HG02798 (cell line): Measurements from ENCODE around the gene FBXW9.
"Not testable (repeated sequence)": the region's sequence is repeated elsewhere in the genome, so short reads cannot be mapped to it uniquely, and the experiment has no call there.

Source experiments
- ATAC-seq: cut with Tn5 transposase; IDR thresholded peaks from one replicate; pipeline ENCODE4 v1.9.1; 2021; ENCODE audit warnings: mild to moderate bottlenecking; ENCODE audit not compliant: unreplicated experiment, poor library complexity

FBXW9 gene

DNA sequence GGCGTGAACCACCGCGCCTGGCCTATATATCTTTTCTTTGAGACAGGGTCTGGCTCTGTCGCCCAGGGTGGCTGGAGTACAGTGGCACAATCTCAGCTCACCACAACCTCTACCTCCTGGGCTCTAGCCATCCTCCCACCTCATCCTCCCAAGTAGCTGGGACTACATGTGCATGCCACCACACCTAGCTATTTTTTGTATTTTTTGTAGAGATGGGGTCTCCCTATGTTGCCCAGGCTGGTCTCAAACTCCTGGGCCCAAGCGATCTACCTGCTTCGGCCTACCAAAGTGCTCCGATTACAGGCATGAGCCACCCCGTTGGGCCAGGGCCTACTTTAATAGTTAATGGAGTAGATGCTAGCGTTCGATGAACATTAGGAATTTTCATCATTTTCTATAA is 23.9 kb upstream of the FBXW9 start:
- no peak for ATAC-seq

DNA sequence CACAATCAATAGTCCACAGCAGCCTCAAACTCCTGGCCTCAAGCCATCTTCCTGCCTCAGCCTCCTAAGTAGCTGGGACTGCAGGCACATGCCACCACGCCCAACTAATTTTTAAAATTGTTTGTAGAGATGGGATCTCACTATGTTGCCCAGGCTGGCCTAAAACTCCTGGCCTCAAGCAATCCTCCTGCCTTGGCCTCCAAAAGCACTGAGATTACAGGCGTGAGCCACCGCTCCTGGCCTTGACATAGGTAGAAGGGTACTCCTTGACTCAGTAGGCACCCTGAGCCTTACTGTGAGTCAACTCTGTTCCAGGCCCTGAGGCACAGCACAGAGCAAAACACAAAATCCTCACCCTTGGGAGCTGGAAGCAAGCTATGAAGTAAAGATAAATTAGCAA is 19.5 kb upstream of the FBXW9 start:
- no peak for ATAC-seq

DNA sequence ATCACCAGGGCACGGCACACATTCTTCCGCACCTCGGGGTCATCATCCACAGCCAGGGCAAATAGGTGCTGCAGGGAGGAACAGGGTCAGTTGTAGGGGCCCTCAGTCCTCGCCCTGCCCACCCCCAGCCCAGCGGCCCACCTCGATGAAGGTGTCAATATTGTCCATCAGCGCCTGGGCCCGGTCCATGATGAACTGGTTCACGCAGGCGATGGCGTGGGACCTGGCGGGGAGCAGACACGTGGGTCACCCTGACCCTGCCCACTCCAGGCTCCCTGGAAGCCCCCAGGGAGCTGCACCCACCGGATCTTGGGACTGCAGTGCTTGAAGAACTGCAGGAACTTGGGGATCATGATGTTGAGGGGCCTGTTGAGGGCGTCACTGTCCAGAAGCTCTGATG is 18.7 kb upstream of the FBXW9 start:
- ATAC-seq = no peak

DNA sequence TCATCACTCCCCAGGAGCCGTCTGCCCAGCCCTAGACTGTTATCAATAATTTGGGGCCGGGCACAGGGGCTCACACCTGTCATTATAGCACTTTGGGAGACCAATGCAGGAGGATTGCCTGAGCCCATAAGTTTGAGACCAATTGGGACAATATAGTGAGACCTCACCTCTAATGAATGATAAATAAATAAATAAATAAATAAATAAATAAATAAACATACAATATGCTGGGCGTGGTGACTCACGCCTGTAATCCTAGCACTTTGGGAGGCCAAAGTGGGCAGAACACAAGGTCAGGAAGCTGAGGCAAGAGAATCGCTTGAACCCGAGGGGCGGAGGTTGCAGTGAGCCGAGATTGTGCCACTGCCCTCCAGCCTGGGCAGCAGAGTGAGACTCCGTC is 16.9 kb upstream of the FBXW9 start:
- not testable (repeated sequence) for ATAC-seq

DNA sequence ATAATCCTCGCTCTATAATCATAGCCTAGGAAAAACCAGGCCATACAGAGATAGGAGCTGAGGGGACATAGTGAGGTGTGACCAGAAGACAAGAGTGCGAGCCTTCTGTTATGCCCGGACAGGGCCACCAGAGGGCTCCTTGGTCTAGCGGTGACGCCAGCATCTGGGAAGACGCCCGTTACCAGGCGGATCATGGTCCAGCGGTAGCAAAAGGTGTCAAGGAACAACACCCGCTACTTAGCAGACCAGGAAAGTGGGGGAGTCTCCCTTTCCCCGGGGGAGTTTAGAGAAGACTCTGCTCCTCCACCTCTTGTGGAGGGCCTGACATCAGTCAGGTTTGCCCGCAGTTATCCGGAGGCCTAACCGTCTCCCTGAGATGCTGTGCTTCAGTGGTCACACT is 15.6 kb upstream of the FBXW9 start:
- not testable (repeated sequence) for ATAC-seq

DNA sequence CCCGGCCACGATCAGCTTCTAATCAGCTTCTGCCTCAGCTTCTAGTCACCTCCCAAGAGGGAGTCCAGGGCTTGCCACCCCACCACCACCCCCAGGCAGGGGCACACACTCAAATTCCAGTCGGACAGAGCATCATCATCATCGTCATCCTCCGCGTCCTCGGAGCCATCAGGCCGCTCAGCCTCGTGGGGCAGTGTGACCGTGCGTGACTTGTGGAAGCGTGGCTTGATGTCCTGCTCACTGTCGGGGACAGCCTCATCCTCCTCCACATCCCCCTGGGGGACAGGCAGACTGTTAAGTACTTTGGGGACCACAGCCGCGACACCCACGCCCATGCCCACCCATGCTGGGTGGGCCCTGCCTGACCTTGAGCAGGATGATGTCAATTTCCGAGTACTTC is 14.8 kb upstream of the FBXW9 start:
- no peak for ATAC-seq

DNA sequence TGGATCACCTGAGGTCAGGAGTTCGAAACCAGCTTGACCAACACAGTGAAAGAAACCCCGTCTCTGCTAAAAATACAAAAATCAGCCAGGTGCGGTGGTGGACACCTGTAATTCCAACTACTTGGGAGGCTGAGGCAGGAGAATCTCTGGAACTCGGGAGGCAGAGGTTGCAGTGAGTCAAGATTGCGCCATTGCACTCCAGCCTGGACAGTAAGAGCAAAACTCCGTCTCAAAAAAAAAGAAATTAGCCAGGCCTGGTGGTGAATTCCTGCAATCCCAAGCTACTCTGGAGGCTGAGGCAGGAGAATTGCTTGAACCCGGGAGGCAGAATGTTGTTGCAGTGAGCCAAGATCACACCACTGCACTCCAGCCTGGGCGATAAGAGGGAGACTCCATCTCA is 12.2 kb upstream of the FBXW9 start:
- ATAC-seq = no peak

DNA sequence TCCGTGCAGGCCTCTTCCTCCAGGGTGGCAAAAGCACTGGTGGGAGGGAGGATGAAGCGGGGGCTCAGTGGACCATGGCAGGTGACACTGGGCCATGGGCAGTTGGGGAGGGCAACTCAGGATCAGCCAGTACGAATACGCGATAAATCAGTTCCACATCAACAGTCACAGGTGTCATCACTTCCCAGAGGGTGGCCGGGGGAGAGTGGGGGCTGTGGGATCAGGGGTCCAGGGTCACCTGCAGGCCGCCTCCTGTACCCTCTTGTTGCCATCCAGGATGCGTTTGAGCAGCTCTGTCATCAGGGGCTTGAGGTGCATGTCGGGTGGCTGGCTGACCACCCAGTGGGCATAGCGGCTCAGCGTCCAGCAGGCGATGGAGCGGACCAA is 9.9 kb upstream of the FBXW9 start:
- no peak for ATAC-seq

DNA sequence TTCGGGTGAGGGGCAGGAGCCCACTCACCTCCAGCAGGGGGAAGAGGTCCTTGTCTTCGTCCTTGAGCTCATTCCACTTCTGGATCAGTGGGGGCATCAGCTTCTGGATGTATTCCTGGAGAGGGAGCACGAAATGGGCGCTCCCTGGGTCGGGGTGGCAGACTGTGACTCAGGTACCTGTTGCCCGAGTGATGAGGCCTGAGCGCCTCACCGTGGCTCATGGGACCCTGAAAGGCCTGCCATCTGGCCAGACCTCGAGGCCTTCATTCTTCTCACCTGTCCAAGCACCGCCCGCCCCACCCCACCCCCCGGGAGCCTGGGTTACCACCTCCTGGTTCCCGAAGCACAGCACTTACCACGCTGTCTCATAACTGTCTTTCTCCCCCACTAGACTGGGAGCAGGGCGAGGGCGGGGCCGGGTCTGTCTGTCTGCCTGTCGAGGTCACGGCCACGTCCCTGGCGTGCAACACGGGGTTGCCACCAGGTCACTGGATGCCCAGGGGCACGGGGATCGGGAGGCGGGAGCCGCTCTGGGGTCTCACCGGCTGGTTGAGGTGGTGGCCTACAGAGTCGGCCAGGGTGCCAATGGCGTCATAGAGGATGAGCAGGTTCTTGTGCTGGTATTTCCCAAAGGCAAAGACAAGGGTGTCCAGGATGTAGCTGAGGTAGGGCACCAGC is 9.4 kb upstream of the FBXW9 start:
- ATAC-seq = no peak

DNA sequence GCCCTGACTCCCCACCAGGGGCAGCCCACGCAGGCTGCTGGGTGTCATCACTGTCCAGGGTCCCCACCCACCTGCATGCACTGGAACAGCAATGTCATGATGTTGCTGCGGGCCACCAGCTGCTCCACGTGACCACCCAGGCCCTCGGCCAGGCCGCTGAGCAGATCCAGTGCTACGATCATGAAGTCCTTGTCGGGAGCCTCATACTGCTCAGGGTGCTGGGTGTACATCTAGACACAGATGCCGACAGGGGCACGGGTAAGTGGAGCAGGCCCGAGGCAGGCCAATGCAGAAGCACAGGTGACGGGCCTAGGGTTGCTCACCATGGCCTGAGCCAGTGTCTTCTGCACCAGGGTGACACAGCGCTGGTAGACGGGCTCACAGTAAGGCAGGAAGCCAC is 8.7 kb upstream of the FBXW9 start:
- no peak for ATAC-seq

DNA sequence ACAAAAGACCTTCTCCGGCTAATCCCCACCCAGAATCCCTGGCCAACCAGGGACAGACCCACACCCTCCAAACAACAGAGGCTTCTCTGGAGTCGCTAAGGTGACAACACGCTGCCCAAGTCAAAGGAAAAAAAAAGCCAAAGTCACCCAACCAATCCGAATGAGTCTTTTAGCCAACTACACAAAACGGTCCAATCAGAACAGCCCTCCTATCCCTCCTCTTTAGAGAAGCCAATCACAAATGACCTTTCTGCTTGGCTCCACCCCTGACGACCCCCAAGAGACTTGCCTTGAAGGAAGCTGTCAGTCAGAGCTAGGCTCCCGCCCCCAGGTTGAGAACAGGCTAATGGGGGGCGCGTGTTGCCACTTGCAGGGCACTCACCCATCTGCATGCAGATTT is 6.6 kb upstream of the FBXW9 start:
- no peak for ATAC-seq

DNA sequence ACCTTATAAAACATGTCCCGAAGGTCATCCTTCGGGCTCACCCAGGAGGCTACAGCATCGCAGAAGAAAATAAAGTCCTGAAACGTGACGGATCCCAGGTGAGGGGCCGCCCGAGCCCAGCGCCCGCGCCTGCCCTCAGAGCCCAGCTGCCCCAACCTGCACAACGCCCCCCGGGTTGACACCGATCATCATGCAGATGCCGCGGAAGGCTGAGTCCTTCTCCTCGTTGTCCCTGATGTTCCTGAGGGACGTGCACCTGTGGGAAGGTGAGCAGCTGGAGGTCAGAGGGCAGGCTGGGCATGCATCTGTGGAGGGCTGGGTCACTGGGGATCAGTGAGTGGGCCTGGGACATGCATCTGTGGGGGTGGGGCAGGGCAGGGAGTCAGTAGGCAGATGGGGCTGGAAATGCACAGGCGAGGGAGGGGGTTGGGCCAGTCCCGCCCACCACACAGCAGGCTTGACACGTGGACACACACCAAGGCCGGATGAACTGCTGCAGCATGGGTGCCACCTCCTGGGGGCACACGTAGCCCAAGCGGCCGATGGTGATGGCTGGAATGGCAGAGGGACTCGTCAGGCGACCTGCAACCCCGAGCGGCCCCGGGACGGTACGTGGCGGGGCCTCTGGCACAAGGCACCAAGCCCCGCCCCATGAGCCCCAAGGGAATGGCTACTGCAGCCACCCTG is 5.3 kb upstream of the FBXW9 start:
- ATAC-seq = no peak

DNA sequence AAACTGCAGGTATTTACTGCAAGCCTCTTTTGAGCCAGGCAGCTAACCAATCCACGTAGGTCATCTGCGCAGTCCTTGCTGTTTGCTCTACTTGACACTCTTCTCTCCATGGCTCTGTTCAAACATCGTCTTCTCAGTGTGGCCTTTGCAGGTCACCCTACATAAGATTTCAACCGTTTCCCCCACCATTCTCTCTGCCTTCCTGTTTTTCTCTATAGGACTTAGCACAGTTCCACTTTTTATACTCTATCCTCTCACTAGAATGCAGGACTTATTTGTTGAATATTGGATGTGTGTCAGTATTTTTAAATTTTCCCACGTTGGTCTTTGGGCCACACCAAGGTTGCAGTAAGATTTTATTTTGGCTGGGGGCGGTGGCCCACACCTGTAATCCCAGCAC is 1.7 kb upstream of the FBXW9 start:
- ATAC-seq = no peak

DNA sequence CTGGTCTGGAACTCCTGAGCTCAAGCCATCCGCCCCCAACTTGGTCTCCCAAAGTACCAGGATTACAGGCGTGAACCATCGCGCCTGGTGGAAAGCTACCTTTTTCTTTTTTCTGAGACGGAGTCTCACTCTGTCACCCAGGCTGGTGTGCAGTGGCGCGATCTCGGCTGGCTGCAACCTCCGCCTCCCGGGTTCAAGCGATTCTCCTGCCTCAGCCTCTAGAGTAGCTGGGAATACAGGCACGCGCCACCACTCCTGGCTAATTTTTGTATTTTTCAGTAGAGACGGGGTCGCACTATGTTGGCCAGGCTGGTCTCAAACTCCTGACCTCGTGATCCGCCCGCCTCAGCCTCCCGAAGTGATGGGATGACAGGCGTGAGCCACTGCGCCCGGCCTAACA is 994 bp upstream of the FBXW9 start:
- ATAC-seq = not testable (repeated sequence)

DNA sequence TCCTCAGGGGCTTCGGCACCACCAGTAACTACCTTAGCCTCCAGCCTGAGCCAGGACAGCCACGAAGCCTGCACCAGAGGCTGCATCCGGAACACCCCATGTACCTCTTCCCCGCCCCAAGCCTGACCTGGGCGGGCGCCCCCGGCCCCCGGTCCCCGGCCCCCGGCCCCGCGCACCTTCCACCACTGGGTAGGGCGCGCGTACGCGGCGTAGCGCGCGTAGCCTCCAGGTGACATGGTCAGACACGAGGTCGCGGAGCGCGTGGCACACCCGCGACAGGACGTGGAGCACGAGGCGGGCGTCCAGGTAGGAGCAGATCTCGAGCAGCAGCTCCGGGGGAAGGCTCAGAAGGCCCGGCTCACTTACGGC is 450 bp downstream of the FBXW9 start:
- ATAC-seq = no peak

DNA sequence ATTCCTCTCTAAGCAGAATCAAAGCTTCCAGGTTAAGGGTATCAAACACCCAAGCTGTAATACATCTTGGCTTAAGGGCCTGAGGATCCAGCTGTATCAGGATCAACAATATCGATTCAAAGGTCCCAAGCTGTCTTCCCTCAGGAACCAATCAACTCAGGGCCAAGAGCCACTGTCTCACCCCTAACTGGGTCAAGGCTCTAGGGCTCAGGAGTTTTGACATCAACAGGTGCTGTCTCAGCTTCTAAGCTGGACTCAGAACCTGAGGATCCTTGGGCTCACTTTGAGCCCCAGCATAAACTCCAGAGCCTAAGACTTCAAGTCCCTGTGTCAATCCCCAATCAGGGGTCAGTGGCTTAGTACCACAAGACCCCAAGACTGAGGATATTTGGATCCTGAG is 917 bp downstream of the FBXW9 start:
- ATAC-seq = no peak

DNA sequence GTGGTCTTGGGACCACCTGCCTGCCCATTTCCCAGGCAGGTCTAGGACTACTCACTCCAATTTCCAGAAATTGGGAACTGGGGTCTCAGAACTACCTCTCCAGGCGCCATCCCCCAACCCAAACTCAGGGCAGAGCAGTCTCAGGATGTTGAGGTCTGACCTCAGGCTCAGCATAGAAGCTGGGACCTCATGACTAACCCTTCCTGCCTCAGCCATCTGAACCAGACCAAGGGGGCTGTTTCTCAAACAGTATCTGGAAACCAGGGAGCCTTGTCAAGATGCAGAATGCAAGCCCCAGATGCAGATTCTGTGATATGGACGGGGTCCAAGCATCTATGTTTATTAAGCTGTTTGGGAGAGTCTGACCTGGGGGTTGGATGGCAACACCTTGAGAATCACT is 1.3 kb downstream of the FBXW9 start:
- ATAC-seq = no peak

DNA sequence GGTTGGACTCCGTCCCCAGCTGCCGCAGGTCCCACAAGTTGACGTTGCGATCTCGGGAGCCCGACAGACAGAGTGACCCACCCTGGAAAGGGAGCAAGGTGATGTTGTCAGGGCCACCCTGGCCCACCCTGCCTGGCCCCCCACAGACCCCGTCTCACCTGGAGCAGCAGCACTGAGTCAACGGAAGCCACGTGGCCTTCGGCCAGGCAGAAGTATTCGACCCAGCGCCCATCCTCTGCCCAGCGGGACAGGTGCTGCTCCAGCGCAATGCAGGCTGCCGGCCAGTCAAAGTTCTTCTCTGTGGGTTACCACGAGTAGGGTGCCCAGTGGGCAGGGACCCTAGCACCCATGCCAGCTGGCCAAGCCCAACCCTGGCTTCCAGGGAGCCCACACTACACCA is 1.8 kb downstream of the FBXW9 start:
- ATAC-seq = no peak

DNA sequence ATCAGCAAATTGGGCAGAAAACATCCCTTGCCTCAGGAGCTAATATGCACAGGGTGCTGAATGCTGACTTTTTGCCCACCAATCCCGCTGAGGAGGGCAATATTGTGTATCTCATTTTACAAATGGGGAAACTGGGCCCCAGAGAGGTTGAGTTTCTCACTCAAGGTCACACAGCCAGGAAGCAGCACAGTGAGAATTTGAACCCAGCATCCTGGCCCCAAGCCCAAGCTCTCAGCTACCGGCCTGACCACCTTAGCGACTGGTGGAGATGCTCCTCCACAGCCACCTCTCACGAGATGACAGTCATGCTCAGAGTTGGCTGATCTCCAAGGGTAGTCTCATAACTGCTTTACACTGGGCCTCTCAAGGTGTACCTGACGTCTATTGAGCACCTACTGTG is 3.5 kb downstream of the FBXW9 start:
- no peak for ATAC-seq

DNA sequence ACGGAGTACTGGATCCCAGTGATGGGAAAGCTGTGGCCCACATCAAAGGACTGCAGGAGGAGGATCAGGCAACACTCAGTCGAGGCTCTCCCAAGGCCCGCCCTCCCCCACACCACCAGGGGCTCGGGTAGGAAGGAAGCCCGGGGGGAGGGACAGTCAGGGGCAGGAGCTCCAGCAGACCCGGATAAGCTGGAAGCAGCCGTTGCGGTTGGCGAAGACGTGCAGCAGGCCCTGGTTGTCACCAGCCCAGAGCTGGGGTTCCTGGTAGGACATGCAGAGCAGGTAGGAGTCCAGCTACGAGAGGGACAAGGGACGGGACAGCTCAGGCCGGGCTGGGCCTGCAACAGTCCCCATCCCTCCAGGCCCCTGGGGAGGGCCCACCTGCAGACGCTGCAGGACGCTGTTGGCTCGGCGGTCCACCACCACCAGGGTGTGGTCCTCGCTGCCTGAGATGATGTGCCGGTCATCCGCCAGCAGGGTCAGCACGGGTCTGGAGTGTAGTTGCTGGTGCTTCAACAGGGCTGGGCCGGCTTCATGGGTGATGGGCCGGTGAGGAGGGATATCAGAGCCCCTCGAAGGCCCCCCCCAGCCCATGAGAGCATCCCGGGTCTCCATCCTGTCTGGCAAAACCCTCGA is 6.7 kb downstream of the FBXW9 start:
- no peak for ATAC-seq

DNA sequence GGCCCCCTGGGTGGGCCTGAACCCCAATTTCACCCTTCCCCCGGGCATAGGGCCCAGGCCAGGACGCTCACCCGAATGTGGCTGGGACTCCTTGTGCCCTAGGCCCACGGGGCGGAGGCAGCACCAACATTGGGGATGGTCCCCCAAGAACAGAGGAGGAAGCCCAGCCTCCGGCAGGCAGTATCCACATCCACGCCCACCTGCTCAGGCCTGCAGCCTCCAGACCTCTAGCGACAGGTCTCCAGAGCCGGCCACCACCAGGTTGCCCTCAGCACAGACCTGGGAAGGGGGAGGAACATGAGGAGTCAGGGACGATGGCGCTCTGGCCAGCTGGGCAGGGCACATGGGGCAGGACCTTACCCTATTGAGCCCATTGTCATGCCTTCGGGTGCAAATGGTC is 7.4 kb downstream of the FBXW9 start:
- ATAC-seq = no peak
